Activated T-cell treated with anti-CD3 and anti-CD28 coated beads, Interleukin-2, amount 50 U/mL, for 72 hours (primary cell): ENCODE measurements around the gene PGBD1. TPM values are rescaled to one million over a fixed set of nuclear protein-coding genes. Genes with fewer than 3 reads are reported as not detected.
A peak's percentile ranks its signal among the peaks of the same experiment; 100 is the strongest.

ENCODE experiments used
- ATAC-seq, 2 donors: fragments of 150-1000 bp; cut with Tn5 transposase; replicated peaks in 1 of 2; 2 replicates each; pipeline ENCODE4 v1.10.0; 2021; ENCODE audit warnings: moderate library complexity in 2 of 2, mild to moderate bottlenecking in 1 of 2
- DNase-seq, 2 donors: peaks; one replicate each; pipeline ENCODE4 v3.0.0; 2021 to 2022; ENCODE audit warnings: mixed read lengths in 1 of 2
- H3K27ac Mint-ChIP-seq: one replicate; pipeline ENCODE4 v1.8.0; 2022; ENCODE audit warnings: mild to moderate bottlenecking, moderate library complexity, mixed read lengths
- H3K27me3 Mint-ChIP-seq: one replicate; pipeline ENCODE4 v1.8.0; 2022; ENCODE audit warnings: low read depth, mixed read lengths
- H3K36me3 Mint-ChIP-seq, 2 donors: one replicate each; pipeline ENCODE4 v1.8.0; 2022; ENCODE audit warnings: mixed read lengths in 2 of 2, mild to moderate bottlenecking in 1 of 2; ENCODE audit not compliant: insufficient read depth in 2 of 2
- H3K4me1 Mint-ChIP-seq: one replicate; pipeline ENCODE4 v1.8.0; 2022; ENCODE audit warnings: low read depth, mixed read lengths
- H3K4me3 Mint-ChIP-seq, 2 donors: one replicate each; pipeline ENCODE4 v1.8.0; 2022; ENCODE audit warnings: mild to moderate bottlenecking in 2 of 2, mixed read lengths in 2 of 2, moderate library complexity in 2 of 2
- H3K9me3 Mint-ChIP-seq, 2 donors: one replicate each; pipeline ENCODE4 v1.8.0; 2022; ENCODE audit warnings: mixed read lengths in 2 of 2
- total RNA-seq, 2 donors: library from RNA; stranded (reverse); gene quantifications; one replicate each; pipeline ENCODE4 v1.2.3, GENCODE V29; 2022

The PGBD1 gene
- total RNA-seq, 2 donors from 2014 or later, result 4.7 to 5.9 TPM

- no peak for ATAC-seq
- H3K4me3 Mint-ChIP-seq, result no peak overlapping the region
- peaks cover 5% of the 10 kb centered on the region for H3K27me3 Mint-ChIP-seq
Measured at GRCh38 chr6:28257042-28257441, 24.3 kb upstream of the PGBD1 start.

DNA sequence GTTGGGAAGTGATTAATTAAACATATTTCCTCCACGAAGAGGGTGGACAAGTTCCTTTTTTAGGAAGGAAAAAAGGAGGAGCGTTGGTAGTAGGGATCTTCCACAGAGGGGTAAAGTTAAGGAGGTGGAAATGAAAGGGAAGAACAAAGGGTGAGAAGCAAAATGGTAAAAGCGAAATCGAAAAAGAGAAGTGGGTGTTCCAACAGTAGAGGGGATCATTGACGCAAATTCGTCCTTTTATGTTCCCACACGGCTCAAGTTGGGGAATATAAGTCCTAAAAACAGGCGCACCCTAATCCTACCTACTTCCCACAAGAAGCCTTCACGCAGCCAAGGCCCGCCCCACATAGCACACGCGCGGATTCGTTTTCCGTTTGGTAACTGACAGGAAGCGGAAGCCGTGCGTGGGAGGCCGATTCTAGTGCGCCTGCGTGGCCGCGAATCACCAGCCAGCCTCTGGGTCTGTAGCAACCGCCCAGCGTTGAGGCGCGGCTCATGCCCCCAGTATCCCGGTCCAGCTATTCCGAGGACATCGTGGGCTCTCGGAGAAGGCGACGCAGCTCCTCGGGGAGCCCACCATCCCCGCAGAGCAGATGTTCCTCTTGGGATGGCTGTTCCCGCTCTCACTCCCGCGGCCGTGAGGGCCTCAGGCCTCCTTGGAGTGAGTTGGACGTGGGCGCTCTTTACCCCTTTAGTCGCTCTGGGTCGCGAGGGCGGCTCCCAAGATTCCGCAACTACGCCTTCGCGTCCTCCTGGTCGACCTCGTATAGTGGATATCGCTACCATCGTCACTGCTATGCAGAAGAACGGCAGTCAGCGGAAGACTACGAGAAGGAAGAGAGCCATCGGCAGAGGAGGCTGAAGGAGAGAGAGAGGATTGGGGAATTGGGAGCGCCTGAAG is 22.2 kb upstream of the PGBD1 start, which contains the start of gene NKAPL:
TSS of gene NKAPL (plus strand) at position 421 of the 901 bp plus-strand sequence. CDS start at position 496, 75 bp downstream.
- H3K27me3 Mint-ChIP-seq, result peaks cover 5% of the 10 kb centered on the region
- H3K9me3 Mint-ChIP-seq, result peaks cover 0 to 5% of the 10 kb centered on the region in 2 donors
- peak within 1 kb of the TSS; percentile 33 for H3K27ac Mint-ChIP-seq
- H3K4me1 Mint-ChIP-seq, result peaks cover 7% of the 10 kb centered on the region
- DNase-seq (peak; percentile 58 to 65), ATAC-seq (peak in 1 of 2 donors; percentile 38)
- peak within 1 kb of the TSS; percentile 48 to 66 for H3K4me3 Mint-ChIP-seq
- H3K36me3 Mint-ChIP-seq, result peaks cover 7 to 17% of the 10 kb centered on the region in 2 donors

More at GRCh38 chr6:28257042-28257441, 24.3 kb upstream of the PGBD1 start:
- H3K27ac Mint-ChIP-seq, result no peak overlapping the region
- H3K4me1 Mint-ChIP-seq, result peaks cover 21% of the 10 kb centered on the region
- DNase-seq, result no peak
- peaks cover 7 to 17% of the 10 kb centered on the region in 2 donors for H3K36me3 Mint-ChIP-seq
- peaks cover 3 to 5% of the 10 kb centered on the region in 2 donors for H3K9me3 Mint-ChIP-seq

- ATAC-seq, result no peak
- Mint-ChIP-seq H3K4me3 (no peak overlapping the region), H3K36me3 (peaks cover 4 to 7% of the 10 kb centered on the region in 2 donors), H3K9me3 (peaks cover 0 to 2% of the 10 kb centered on the region in 2 donors), H3K27ac (no peak overlapping the region), H3K27me3 (peaks cover 5% of the 10 kb centered on the region), H3K4me1 (peaks cover 11% of the 10 kb centered on the region)
- DNase-seq, result no peak
Measured at GRCh38 chr6:28263922-28264321, 17.4 kb upstream of the PGBD1 start.

DNA sequence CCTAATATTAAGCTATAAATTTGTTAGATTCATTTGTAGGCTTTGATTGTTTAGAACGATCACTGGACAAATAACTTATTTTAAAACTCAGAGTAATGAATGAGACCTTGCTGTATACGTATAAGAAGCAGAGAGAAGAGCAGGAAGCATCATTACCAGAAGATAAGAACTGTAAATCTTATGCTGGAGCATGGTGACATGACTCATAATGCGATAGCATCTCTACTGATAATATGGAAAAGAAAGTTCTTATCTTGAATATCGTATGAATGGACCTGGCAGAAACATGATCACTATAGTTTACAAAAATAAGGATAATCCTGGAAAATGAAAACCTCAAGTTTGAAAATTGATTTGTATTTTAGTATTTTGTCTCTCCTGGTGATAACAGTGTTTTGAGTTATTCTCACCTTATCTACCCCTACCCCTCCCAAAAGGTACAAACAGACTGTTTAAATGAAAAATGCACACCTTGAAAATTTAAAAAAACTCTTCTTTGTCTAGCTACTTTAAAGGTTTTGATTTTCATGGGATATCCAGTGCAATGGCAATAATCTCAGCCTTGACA is 16.5 kb upstream of the PGBD1 start:
- no peak overlapping the region for H3K27ac Mint-ChIP-seq
- H3K36me3 Mint-ChIP-seq, result no peaks in the 10 kb centered on the region
- H3K4me1 Mint-ChIP-seq, result peaks cover 16% of the 10 kb centered on the region
- no peak overlapping the region for H3K4me3 Mint-ChIP-seq
- DNase-seq, result no peak
- H3K9me3 Mint-ChIP-seq, result peaks cover 0 to 2% of the 10 kb centered on the region in 2 donors
- H3K27me3 Mint-ChIP-seq, result no peaks in the 10 kb centered on the region
- ATAC-seq, result no peak

- no peak overlapping the region for H3K4me3 Mint-ChIP-seq
- DNase-seq, result no peak
- no peak overlapping the region for H3K27ac Mint-ChIP-seq
- ATAC-seq, result no peak
- no peaks in the 10 kb centered on the region for H3K9me3 Mint-ChIP-seq
- H3K36me3 Mint-ChIP-seq, result peaks cover 0 to 2% of the 10 kb centered on the region in 2 donors
- no peaks in the 10 kb centered on the region for H3K27me3 Mint-ChIP-seq
- H3K4me1 Mint-ChIP-seq, result peaks cover 26% of the 10 kb centered on the region
Measured at GRCh38 chr6:28266563-28266961, 14.8 kb upstream of the PGBD1 start.

DNA sequence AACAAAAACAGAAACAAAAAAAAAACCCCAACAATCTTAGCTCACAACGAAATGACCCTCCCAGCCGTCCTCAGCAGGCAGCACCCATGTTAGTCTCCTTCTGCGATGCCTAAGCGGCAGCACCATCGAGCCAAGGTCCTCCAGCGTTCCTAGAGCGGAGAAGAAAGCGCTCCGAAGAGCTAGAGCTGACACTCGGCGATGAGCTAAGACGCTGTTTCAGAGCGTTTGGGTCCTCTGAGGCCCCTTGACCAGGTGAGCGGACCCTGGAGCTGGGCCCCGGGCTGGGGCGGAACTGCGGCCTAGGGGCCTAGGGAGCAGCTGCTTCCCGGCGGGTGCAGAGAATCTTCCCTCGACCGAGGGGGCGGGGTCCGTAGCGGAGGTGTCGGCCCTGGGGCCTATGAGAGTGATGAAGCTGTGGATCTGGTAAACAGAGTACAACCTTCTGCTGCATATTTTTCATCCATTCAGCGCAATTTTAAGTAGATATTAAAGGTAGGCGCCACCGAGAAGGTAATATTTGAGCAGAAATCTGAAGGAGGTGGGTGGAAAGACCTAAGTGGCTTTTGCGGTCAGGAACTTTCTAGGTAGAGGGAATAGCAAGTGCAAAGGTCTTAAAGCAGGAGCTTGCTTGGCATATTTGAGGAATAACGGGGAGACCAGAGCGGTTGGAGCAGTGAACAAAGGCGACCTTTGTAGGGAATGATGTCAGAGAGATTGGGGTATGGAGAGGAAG is 14.2 kb upstream of the PGBD1 start, which contains the start of gene ZSCAN26:
TSS of gene ZSCAN26 (plus strand) at position 182 of the 733 bp plus-strand sequence. CDS start 4,777 bp downstream, outside the sequence.
- ATAC-seq (peak; percentile 94 to 95), DNase-seq (peak; percentile 85 to 90)
- Mint-ChIP-seq H3K27ac (no peak within 1 kb of the TSS), H3K4me1 (peaks cover 26% of the 10 kb centered on the region), H3K9me3 (no peaks in the 10 kb centered on the region), H3K27me3 (no peaks in the 10 kb centered on the region), H3K4me3 (no peak within 1 kb of the TSS), H3K36me3 (peaks cover 0 to 2% of the 10 kb centered on the region in 2 donors)

GRCh38 chr6:28267695-28268059 is 13.7 kb upstream of the PGBD1 start:
- H3K4me3 Mint-ChIP-seq, result no peak overlapping the region
- peaks cover 0 to 4% of the 10 kb centered on the region in 2 donors for H3K36me3 Mint-ChIP-seq
- ATAC-seq (no peak), DNase-seq (no peak)
- H3K27ac Mint-ChIP-seq, result no peak overlapping the region
- H3K27me3 Mint-ChIP-seq, result no peaks in the 10 kb centered on the region
- H3K4me1 Mint-ChIP-seq, result peaks cover 29% of the 10 kb centered on the region
- H3K9me3 Mint-ChIP-seq, result no peaks in the 10 kb centered on the region

DNA sequence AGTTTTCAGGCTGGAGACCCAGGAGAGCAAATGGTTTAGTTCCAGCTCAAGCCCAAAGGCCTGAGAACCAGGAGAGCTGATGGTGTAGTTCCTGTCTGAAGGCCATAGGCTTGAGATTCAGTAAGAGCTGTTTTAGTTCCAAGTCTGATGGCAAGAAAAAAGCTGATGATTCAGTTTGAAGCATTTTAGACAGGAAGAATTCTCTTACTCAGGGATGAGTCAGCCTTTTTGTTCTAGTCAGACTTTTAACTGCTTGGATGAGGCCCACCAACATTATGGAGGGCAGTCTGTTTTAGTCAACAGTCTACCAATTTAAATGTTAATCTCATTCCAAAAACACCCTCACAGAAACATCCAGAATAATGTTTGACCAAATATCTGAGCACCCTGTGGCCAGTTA is 11.9 kb upstream of the PGBD1 start:
- peaks cover 33% of the 10 kb centered on the region for H3K4me1 Mint-ChIP-seq
- H3K27ac Mint-ChIP-seq, result peak overlapping the region; percentile 38
- H3K4me3 Mint-ChIP-seq, result peak overlapping the region; percentile 14 to 38
- no peaks in the 10 kb centered on the region for H3K9me3 Mint-ChIP-seq
- ATAC-seq (peak; percentile 36 to 65), DNase-seq (peak in 1 of 2 donors; percentile 10)
- H3K27me3 Mint-ChIP-seq, result no peaks in the 10 kb centered on the region
- H3K36me3 Mint-ChIP-seq, result peaks cover 4 to 5% of the 10 kb centered on the region in 2 donors

- Mint-ChIP-seq H3K4me3 (no peak overlapping the region), H3K36me3 (peaks cover 6 to 14% of the 10 kb centered on the region in 2 donors), H3K27me3 (no peaks in the 10 kb centered on the region), H3K9me3 (no peaks in the 10 kb centered on the region), H3K27ac (peak overlapping the region; percentile 24), H3K4me1 (peaks cover 25% of the 10 kb centered on the region)
- DNase-seq, result no peak
- no peak for ATAC-seq
Measured at GRCh38 chr6:28274888-28275287, 6.5 kb upstream of the PGBD1 start.

DNA sequence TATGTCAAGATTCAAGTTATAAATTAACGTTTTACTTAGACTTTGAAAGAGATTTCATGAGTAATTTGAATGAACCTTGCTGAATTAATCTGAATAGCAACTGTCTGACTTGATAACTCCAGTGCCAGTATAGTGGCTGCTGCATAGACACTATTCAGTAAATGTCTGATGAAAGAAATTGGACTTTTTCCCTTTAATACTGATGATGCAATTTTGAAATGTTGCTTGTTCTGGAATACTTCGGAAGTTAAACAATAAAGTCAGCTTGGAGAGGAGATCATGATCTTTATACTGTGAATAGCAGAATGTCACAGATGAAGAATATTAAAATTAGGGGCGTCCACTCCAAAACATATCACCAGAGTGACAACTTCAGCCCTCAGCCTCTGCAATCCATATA is 3.6 kb upstream of the PGBD1 start:
- H3K36me3 Mint-ChIP-seq, result peaks cover 8 to 19% of the 10 kb centered on the region in 2 donors
- H3K4me1 Mint-ChIP-seq, result peaks cover 22% of the 10 kb centered on the region
- ATAC-seq, result no peak
- no peak overlapping the region for H3K27ac Mint-ChIP-seq
- peaks cover 11% of the 10 kb centered on the region for H3K27me3 Mint-ChIP-seq
- H3K9me3 Mint-ChIP-seq, result peaks cover 1 to 3% of the 10 kb centered on the region in 2 donors
- no peak for DNase-seq
- no peak overlapping the region for H3K4me3 Mint-ChIP-seq

DNA sequence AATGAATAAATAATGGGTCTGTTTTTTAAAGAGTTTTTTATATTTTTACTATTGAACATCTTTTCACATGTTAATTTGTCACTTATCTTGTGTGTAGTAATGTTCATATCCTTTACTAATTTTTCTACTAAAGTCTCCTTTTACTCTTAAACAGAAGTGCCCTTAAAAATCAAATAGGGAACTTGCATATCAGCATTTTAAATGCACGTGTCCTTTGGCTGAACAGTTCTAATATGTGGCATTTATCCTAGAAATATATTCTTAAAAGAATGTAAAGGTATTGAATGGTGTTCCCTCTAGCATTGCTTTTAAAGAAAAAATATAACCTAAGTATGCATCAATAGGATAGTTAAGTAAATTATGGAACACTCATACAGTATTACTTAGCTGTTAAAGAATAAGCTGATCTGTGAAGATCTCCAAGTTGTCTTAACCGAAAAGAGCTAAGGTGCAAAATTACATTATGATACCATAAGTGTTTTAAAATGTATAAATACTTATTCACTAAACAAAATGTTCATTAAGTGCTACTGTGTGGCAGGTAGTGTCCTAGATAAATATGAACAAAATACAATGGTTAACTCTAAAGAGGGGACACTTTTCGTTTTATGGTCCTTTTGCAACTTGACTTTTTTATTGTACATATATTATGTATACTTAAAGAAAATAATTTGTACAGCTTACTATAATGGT is 631 bp upstream of the PGBD1 start:
- H3K4me1 Mint-ChIP-seq, result peaks cover 11% of the 10 kb centered on the region
- no peak for DNase-seq
- no peak for ATAC-seq
- H3K36me3 Mint-ChIP-seq, result peaks cover 7 to 18% of the 10 kb centered on the region in 2 donors
- H3K4me3 Mint-ChIP-seq, result peak overlapping the region; percentile 83 to 87
- H3K27ac Mint-ChIP-seq, result no peak overlapping the region
- peaks cover 1 to 3% of the 10 kb centered on the region in 2 donors for H3K9me3 Mint-ChIP-seq
- peaks cover 12% of the 10 kb centered on the region for H3K27me3 Mint-ChIP-seq

DNA sequence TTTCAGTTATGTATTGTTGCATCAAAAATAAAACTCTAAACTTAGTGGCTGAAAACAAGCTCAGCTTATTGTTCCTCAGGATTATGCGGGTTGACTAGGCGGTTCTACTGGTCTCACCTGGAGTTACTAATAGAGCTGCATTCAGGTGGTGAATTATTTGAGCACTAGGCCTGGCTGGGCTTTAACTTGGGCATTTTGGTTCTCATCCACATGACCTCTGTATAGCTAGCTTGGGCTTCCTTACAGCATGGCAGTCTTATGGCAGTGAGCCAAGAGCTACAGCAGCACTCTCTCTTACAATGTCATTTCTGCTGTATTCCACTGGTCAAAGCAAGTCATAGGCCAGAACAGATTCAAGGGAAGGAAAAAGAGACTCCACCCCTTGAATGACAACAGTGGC is 1.6 kb downstream of the PGBD1 start:
- Mint-ChIP-seq H3K9me3 (peaks cover 1 to 3% of the 10 kb centered on the region in 2 donors), H3K27me3 (peaks cover 12% of the 10 kb centered on the region), H3K4me1 (peaks cover 11% of the 10 kb centered on the region), H3K4me3 (peak overlapping the region in 1 of 2 donors; percentile 87), H3K36me3 (peaks cover 7 to 11% of the 10 kb centered on the region in 2 donors), H3K27ac (no peak overlapping the region)
- DNase-seq (no peak), ATAC-seq (no peak)
